Calu3 (cell line): Measurements from ENCODE around the gene GOLT1A. TPM values are rescaled to one million over a fixed set of nuclear protein-coding genes. Genes with fewer than 3 reads are reported as not detected.

ENCODE experiments used
- BruUV-seq: library from RNA; stranded (reverse); fragments of 400-500 nt; replicated peaks from 2 replicates; lab custom pipeline; 2021; lab: Mats Ljungman, UMichigan
- CTCF ChIA-PET: fragments of 300-600 bp; sonication (Branson Sonifier 250); formaldehyde crosslinking; loops from one replicate; lab custom pipeline; 2022; ENCODE audit warnings: antibody characterized with exemption; lab: Charles Lee
- DNase-seq: peaks from one replicate; pipeline ENCODE4 v3.0.0; 2022
- H3K27ac Mint-ChIP-seq: one replicate; pipeline ENCODE4 v1.8.0; 2022; ENCODE audit warnings: mixed read lengths; ENCODE audit not compliant: unreplicated experiment
- H3K27me3 Mint-ChIP-seq: one replicate; pipeline ENCODE4 v1.8.0; 2022; ENCODE audit warnings: mixed read lengths; ENCODE audit not compliant: unreplicated experiment
- H3K36me3 Mint-ChIP-seq: one replicate; pipeline ENCODE4 v1.8.0; 2022; ENCODE audit warnings: mild to moderate bottlenecking, moderate library complexity, mixed read lengths; ENCODE audit not compliant: insufficient read depth, unreplicated experiment
- H3K4me1 Mint-ChIP-seq: one replicate; pipeline ENCODE4 v1.8.0; 2022; ENCODE audit warnings: mild to moderate bottlenecking, low read depth, mixed read lengths; ENCODE audit not compliant: unreplicated experiment
- H3K4me3 Mint-ChIP-seq: one replicate; pipeline ENCODE4 v1.8.0; 2022; ENCODE audit warnings: mild to moderate bottlenecking, low read depth, moderate library complexity, mixed read lengths; ENCODE audit not compliant: unreplicated experiment
- H3K9me3 Mint-ChIP-seq: one replicate; pipeline ENCODE4 v1.8.0; 2022; ENCODE audit warnings: low read depth, mixed read lengths; ENCODE audit not compliant: unreplicated experiment
- CTCF ChIP-seq: fragments of 200-600 bp; IDR thresholded peaks from one replicate; pipeline ENCODE4 v1.8.0; 2022; ENCODE audit warnings: antibody characterized with exemption; ENCODE audit not compliant: unreplicated experiment
- intact Hi-C: fragments of 100-400 bp; cut with micrococcal nuclease; formaldehyde crosslinking; loops from one replicate; pipeline ENCODE4 v1.10.0; 2022; ENCODE audit not compliant: unreplicated experiment
- total RNA-seq: library from RNA; stranded (reverse); gene quantifications from 2 replicates; pipeline ENCODE4 v1.2.3, GENCODE V29; 2022

GOLT1A gene
- total RNA-seq, 1 experiment from 2014 or later: 3.5 TPM

- intact Hi-C loops: no loop called here
- H3K4me1 Mint-ChIP-seq: no peaks in the 10 kb centered on the region
- no TSS peak for BruUV-seq
- H3K27me3 Mint-ChIP-seq: no peaks in the 10 kb centered on the region
- DNase-seq: no peak
- no peak overlapping the region for H3K4me3 Mint-ChIP-seq
- CTCF ChIA-PET: no interaction called here
- no peaks in the 10 kb centered on the region for H3K9me3 Mint-ChIP-seq
- no peak for TF ChIP-seq CTCF
- no peak overlapping the region for H3K27ac Mint-ChIP-seq
- peaks cover 24% of the 10 kb centered on the region for H3K36me3 Mint-ChIP-seq
Measured at GRCh38 chr1:204224655-204225054, 10.9 kb upstream of the GOLT1A start.

- Mint-ChIP-seq H3K36me3 (peaks cover 18% of the 10 kb centered on the region), H3K27me3 (no peaks in the 10 kb centered on the region), H3K27ac (peak overlapping the region; percentile 46), H3K4me3 (no peak overlapping the region), H3K9me3 (no peaks in the 10 kb centered on the region), H3K4me1 (no peaks in the 10 kb centered on the region)
- TF ChIP-seq CTCF: no peak
- no peak for DNase-seq
- intact Hi-C loops: no loop called here
- CTCF ChIA-PET: no interaction called here
- no TSS peak for BruUV-seq
Measured at GRCh38 chr1:204223129-204223860, 9.5 kb upstream of the GOLT1A start.

GRCh38 chr1:204222764-204223055 is 8.9 kb upstream of the GOLT1A start:
- no peaks in the 10 kb centered on the region for H3K9me3 Mint-ChIP-seq
- H3K4me3 Mint-ChIP-seq: no peak overlapping the region
- intact Hi-C loops: no loop called here
- H3K36me3 Mint-ChIP-seq: peaks cover 21% of the 10 kb centered on the region
- TF ChIP-seq CTCF: no peak
- BruUV-seq: no TSS peak
- no peaks in the 10 kb centered on the region for H3K4me1 Mint-ChIP-seq
- peak overlapping the region; percentile 46 for H3K27ac Mint-ChIP-seq
- CTCF ChIA-PET: no interaction called here
- no peaks in the 10 kb centered on the region for H3K27me3 Mint-ChIP-seq
- DNase-seq: no peak

GRCh38 chr1:204222006-204222763 is 8.4 kb upstream of the GOLT1A start:
- no peak for DNase-seq
- intact Hi-C loops: no loop called here
- TF ChIP-seq CTCF: no peak
- H3K9me3 Mint-ChIP-seq: no peaks in the 10 kb centered on the region
- no peaks in the 10 kb centered on the region for H3K27me3 Mint-ChIP-seq
- CTCF ChIA-PET: no interaction called here
- H3K4me1 Mint-ChIP-seq: no peaks in the 10 kb centered on the region
- H3K4me3 Mint-ChIP-seq: no peak overlapping the region
- BruUV-seq: no TSS peak
- H3K27ac Mint-ChIP-seq: no peak overlapping the region
- peaks cover 18% of the 10 kb centered on the region for H3K36me3 Mint-ChIP-seq
